Kidney (tissue), 14 donors: ENCODE data around the gene ECSIT. TPM values are rescaled to one million over a fixed set of nuclear protein-coding genes. Genes with fewer than 3 reads are reported as not detected.

Source experiments
- DNase-seq, 5 donors: peaks; one replicate each; pipeline ENCODE4 v3.0.0-alpha.2; 2013 to 2020
- FAIRE-seq: peaks from 2 replicates; lab custom pipeline; 2012; peaks lifted over from hg19 to GRCh38; lab: Jason Lieb, UNC
- H3K27ac ChIP-seq, 2 donors: one replicate each; pipeline ENCODE4 v1.7.0; 2013; ENCODE audit warnings: low read depth in 2 of 2, low read length in 2 of 2, inconsistent platforms in 1 of 2
- H3K27me3 ChIP-seq: one replicate; pipeline ENCODE4 v1.7.1; 2013; ENCODE audit warnings: low read length, inconsistent platforms; ENCODE audit not compliant: control insufficient read depth, insufficient read depth
- H3K36me3 ChIP-seq, 3 donors: one replicate each; pipeline versions ENCODE4 v1.7.0 to v1.7.1; 2013; ENCODE audit warnings: low read length in 3 of 3, control low read depth in 1 of 3, inconsistent platforms in 1 of 3; ENCODE audit not compliant: insufficient read depth in 3 of 3, control insufficient read depth in 2 of 3
- H3K4me1 ChIP-seq, 3 donors: one replicate each; pipeline versions ENCODE4 v1.7.0 to v1.7.1; 2013; ENCODE audit warnings: low read length in 3 of 3, inconsistent platforms in 1 of 3, low read depth in 1 of 3; ENCODE audit not compliant: control insufficient read depth in 2 of 3, insufficient read depth in 2 of 3
- H3K4me3 ChIP-seq, 3 donors: one replicate each; pipeline versions ENCODE4 v1.7.0 to v1.8.1; 2013; ENCODE audit warnings: low read length in 3 of 3, control low read depth in 1 of 3, inconsistent platforms in 1 of 3
- H3K9ac ChIP-seq, 3 donors: one replicate each; pipeline versions ENCODE4 v1.7.0 to v1.7.1; 2013; ENCODE audit warnings: low read length in 3 of 3, control low read depth in 1 of 3, inconsistent platforms in 1 of 3
- H3K9me3 ChIP-seq, 3 donors: one replicate each; pipeline versions ENCODE4 v1.7.0 to v1.7.1; 2013; ENCODE audit warnings: low read length in 3 of 3, control low read depth in 1 of 3, inconsistent platforms in 1 of 3; ENCODE audit not compliant: control insufficient read depth in 2 of 3, insufficient read depth in 1 of 3
- intact Hi-C: fragments of 100-400 bp; cut with DNase I; formaldehyde crosslinking; loops from one replicate; pipeline ENCODE4 v1.11.1; 2022
- polyA plus RNA-seq: library from polyadenylated mRNA; stranded (reverse); fragments of 350-450 nt; fragmentation: Illumina TruSeq; extraction: RNeasy Lipid Tissue Mini Kit (QIAGEN cat#74804); gene quantifications from one replicate; pipeline ENCODE4 v1.2.3, GENCODE V29; 2014; ENCODE audit warnings: low read depth, low replicate concordance; ENCODE audit not compliant: insufficient read depth
- total RNA-seq: library from RNA; stranded (reverse); fragmentation: NEBNext Ultra II Directional; extraction: Animal tissue kit (Norgen Biotek cat#: 25700); gene quantifications from one replicate; pipeline ENCODE4 v1.2.1, GENCODE V29; 2021
- TF ChIP-seq, protein P1 (sequence below): IDR thresholded peaks from 3 replicates; pipeline ENCODE4 v1.5.1; 2012; ENCODE audit warnings: mild to moderate bottlenecking, moderate library complexity, borderline replicate concordance; ENCODE audit not compliant: insufficient read depth; ENCODE audit errors: extremely low read depth
- donor health status: control.
- donor health status: control.
- donor health status: control.
- donor health status: control.
- donor health status: control.
- donor health status: DM: yes; HTN: yes; CAD: no.
- donor health status: Normal renal cell carcinoma (clear cell type).

The ECSIT gene
- total and polyA plus RNA-seq, 2 donors from 2014 or later = 33.8 to 83.4 TPM

GRCh38 chr19:11552666-11553372 lies 23.9 kb upstream of the ECSIT start:
- H3K27me3 ChIP-seq = no peaks in the 10 kb centered on the region
- DNase-seq = peak in 1 of 5 donors; percentile 56
- peaks cover 0 to 15% (median 10%) of the 10 kb centered on the region in 3 donors for H3K36me3 ChIP-seq
- intact Hi-C loops = no loop called here
- no peak overlapping the region for H3K9ac ChIP-seq
- no peak overlapping the region for H3K4me3 ChIP-seq
- no peak for FAIRE-seq
- H3K4me1 ChIP-seq = peaks cover 0 to 5% (median 2%) of the 10 kb centered on the region in 3 donors
- no peaks in the 10 kb centered on the region for H3K9me3 ChIP-seq
- TF ChIP-seq, protein P1, sequence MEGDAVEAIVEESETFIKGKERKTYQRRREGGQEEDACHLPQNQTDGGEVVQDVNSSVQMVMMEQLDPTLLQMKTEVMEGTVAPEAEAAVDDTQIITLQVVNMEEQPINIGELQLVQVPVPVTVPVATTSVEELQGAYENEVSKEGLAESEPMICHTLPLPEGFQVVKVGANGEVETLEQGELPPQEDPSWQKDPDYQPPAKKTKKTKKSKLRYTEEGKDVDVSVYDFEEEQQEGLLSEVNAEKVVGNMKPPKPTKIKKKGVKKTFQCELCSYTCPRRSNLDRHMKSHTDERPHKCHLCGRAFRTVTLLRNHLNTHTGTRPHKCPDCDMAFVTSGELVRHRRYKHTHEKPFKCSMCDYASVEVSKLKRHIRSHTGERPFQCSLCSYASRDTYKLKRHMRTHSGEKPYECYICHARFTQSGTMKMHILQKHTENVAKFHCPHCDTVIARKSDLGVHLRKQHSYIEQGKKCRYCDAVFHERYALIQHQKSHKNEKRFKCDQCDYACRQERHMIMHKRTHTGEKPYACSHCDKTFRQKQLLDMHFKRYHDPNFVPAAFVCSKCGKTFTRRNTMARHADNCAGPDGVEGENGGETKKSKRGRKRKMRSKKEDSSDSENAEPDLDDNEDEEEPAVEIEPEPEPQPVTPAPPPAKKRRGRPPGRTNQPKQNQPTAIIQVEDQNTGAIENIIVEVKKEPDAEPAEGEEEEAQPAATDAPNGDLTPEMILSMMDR = no peak
- no peak overlapping the region for H3K27ac ChIP-seq

DNA sequence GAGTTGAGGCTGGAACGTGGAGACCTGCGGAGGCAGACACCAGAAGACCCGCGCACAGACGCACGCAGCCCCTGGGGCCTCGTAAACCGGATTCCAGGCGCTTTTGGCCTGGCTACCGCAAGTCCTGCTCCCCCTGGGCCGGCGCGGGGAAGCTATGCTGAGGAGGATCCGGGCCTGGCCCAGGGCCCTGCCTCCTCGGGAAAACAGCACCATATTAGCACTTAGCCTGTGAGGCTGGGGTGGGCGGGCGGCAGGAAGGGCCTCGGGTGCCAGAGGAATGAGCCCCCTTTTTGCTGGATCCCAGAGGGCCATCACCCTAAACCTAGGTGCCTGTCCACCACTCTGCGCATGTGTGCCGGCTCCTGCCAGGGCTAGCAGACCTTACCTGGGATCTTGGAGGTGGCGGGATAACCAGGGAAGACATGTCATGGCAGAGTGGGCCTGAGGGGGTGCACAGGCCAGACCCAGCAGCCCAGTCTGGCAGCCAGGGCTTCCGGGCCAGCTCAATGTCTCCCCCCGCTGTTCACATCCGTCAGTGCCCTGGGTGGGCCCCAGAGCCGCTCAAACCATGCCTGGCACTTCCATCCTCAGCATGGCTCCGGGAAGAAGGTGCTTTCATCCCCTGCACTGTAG lies 22.8 kb upstream of the ECSIT start:
- Histone ChIP-seq H3K9ac (no peak overlapping the region), H3K36me3 (peaks cover 0 to 15% (median 10%) of the 10 kb centered on the region in 3 donors), H3K27me3 (no peaks in the 10 kb centered on the region), H3K9me3 (no peaks in the 10 kb centered on the region), H3K27ac (no peak overlapping the region), H3K4me3 (no peak overlapping the region), H3K4me1 (no peaks in the 10 kb centered on the region)
- FAIRE-seq (no peak), DNase-seq (peak in 1 of 5 donors; percentile 81)
- intact Hi-C loops = no loop called here
- TF ChIP-seq, protein P1 = no peak

DNA sequence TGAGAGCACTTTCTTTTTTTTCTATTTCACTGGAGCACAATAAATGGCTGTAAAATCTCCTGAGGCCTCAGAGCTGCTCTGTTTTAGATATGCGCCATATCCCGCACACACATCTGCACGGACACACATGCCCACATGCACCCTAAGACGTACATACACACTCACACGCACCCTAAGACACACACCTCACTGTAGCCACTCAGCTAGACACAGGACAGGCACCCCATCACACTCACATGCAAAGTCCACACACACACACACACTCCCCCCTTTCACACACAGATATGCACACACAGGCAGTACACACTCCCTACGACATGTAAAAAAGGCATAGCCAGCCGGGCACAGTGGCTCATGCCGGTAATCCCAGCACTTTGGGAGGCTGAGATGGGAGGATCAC lies 21.3 kb upstream of the ECSIT start:
- FAIRE-seq = no peak
- DNase-seq = no peak

More for the DNA sequence above, 21.3 kb upstream of the ECSIT start:
- peaks cover 0 to 9% (median 5%) of the 10 kb centered on the region in 3 donors for H3K36me3 ChIP-seq
- no peaks in the 10 kb centered on the region for H3K9me3 ChIP-seq
- H3K4me1 ChIP-seq = no peaks in the 10 kb centered on the region
- H3K4me3 ChIP-seq = no peak overlapping the region
- intact Hi-C loops = no loop called here
- H3K9ac ChIP-seq = no peak overlapping the region
- H3K27me3 ChIP-seq = no peaks in the 10 kb centered on the region
- H3K27ac ChIP-seq = no peak overlapping the region
- TF ChIP-seq, protein P1 = no peak
